ENCODE data around the gene CALM3.
A peak's percentile ranks its signal among the peaks of the same experiment; 100 is the strongest.

Gene CALM3

GRCh38 chr19:46630586-46631205 lies 29.6 kb downstream of the CALM3 start:
- no peak overlapping the region for H3K4me3 ChIP-seq (ENCODE audit: low read length)
- no peak for TF ChIP-seq CTCF (conservative IDR thresholded peaks at IDR 0.05; ENCODE audit: low read length)
- DNase-seq (ENCODE audit: low read depth), result no peak

- no peak overlapping the region for H3K4me3 ChIP-seq (ENCODE audit: low read length)
- DNase-seq (ENCODE audit: low read depth), result peak; percentile 71
- no peak for TF ChIP-seq CTCF (conservative IDR thresholded peaks at IDR 0.05; ENCODE audit: low read length)
Measured at GRCh38 chr19:46631481-46631880, 30.4 kb downstream of the CALM3 start.

- no peak for TF ChIP-seq CTCF (conservative IDR thresholded peaks at IDR 0.05; ENCODE audit: low read length)
- no peak for DNase-seq (ENCODE audit: low read depth)
- no peak overlapping the region for H3K4me3 ChIP-seq (ENCODE audit: low read length)
Measured at GRCh38 chr19:46633130-46633529, 32.0 kb downstream of the CALM3 start.

GRCh38 chr19:46634045-46634655 lies 33.0 kb downstream of the CALM3 start:
- peak overlapping the region; percentile 60 for H3K4me3 ChIP-seq (ENCODE audit: low read length)
- no peak for TF ChIP-seq CTCF (conservative IDR thresholded peaks at IDR 0.05; ENCODE audit: low read length)
- peak; percentile 88 for DNase-seq (ENCODE audit: low read depth)

- no peak for TF ChIP-seq CTCF (conservative IDR thresholded peaks at IDR 0.05; ENCODE audit: low read length)
- H3K4me3 ChIP-seq (ENCODE audit: low read length), result peak overlapping the region; percentile 55
- DNase-seq (ENCODE audit: low read depth), result no peak
Measured at GRCh38 chr19:46634656-46635218, 33.6 kb downstream of the CALM3 start.

GRCh38 chr19:46635920-46636761 lies 35.0 kb downstream of the CALM3 start, which contains the start of gene GNG8:
Gene GNG8 (minus strand): TSS chr19:46636202. CDS start chr19:46634682, 1,520 bp downstream.
- H3K4me3 ChIP-seq (ENCODE audit: low read length), result no peak within 1 kb of the TSS
- TF ChIP-seq CTCF (conservative IDR thresholded peaks at IDR 0.05; ENCODE audit: low read length), result no peak
- no peak for DNase-seq (ENCODE audit: low read depth)

Data from AG10803 (cell line).